Transverse colon (tissue), 4 donors: ENCODE results near the gene GRAP2. TPM values are rescaled to one million over a fixed set of nuclear protein-coding genes. Genes with fewer than 3 reads are reported as not detected.

Experiments
- DNase-seq: peaks from one replicate; pipeline ENCODE4 v3.0.0-alpha.2; 2019
- H3K27ac ChIP-seq, 4 donors: fragments of 200-600 bp; sonication (generic); 2 replicates each; pipeline ENCODE4 v1.5.1; 2016 to 2018; ENCODE audit warnings: inconsistent platforms in 4 of 4
- H3K27me3 ChIP-seq: fragments of 200-600 bp; sonication (generic); 2 replicates; pipeline ENCODE4 v1.5.1; 2017; ENCODE audit warnings: inconsistent platforms
- H3K36me3 ChIP-seq, 4 donors: fragments of 200-600 bp; sonication (generic); 2 replicates each; pipeline ENCODE4 v1.5.1; 2017 to 2019; ENCODE audit warnings: inconsistent platforms in 4 of 4
- H3K4me1 ChIP-seq, 4 donors: fragments of 200-600 bp; sonication (generic); 2 replicates each; pipeline ENCODE4 v1.5.1; 2017 to 2020; ENCODE audit warnings: inconsistent platforms in 4 of 4
- H3K4me3 ChIP-seq, 4 donors: fragments of 200-600 bp; sonication (generic); 1 replicate in 1 of 4; 2 replicates in 3 of 4; pipeline versions ENCODE4 v1.5.1 to v1.6.1; 2017 to 2019; ENCODE audit warnings: inconsistent platforms in 4 of 4
- H3K9me3 ChIP-seq, 2 donors: fragments of 200-600 bp; sonication (generic); 2 replicates each; pipeline ENCODE4 v1.5.1; 2017 to 2019; ENCODE audit warnings: inconsistent platforms in 2 of 2
- CTCF ChIP-seq, 5 experiments: fragments of 200-600 bp in 3 of 5; fragments of 450-650 bp in 2 of 5; sonication (generic) in 3 of 5; IDR thresholded peaks; 1 replicate in 2 of 5; 2 replicates in 3 of 5; pipeline ENCODE4 v1.5.1; 2016 to 2017; ENCODE audit warnings: antibody characterized with exemption in 5 of 5, inconsistent platforms in 3 of 5, mild to moderate bottlenecking in 2 of 5, moderate library complexity in 1 of 5
- EP300 ChIP-seq: sonication (generic); formaldehyde crosslinking; IDR thresholded peaks from one replicate; pipeline ENCODE4 v1.6.1; 2017; ENCODE audit warnings: antibody characterized with exemption, low read depth
- POLR2A ChIP-seq: fragments of 450-650 bp; IDR thresholded peaks from one replicate; pipeline ENCODE4 v1.6.1; 2016; ENCODE audit warnings: antibody characterized with exemption, mild to moderate bottlenecking, moderate library complexity
- POLR2AphosphoS5 ChIP-seq, 3 donors: sonication (generic); formaldehyde crosslinking; IDR thresholded peaks; one replicate each; pipeline ENCODE4 v1.6.1; 2016; ENCODE audit warnings: antibody characterized with exemption in 3 of 3
- WGBS, 2 donors: methylation state at CpG; one replicate each; pipeline ENCODE4 v1.1.5; 2018; ENCODE audit warnings: low coverage in 1 of 2; 5-methylcytosine and 5-hydroxymethylcytosine counted together
- in situ Hi-C, 4 donors: fragments of 200-750 bp; cut with MboI; loops; one replicate each; pipeline versions ENCODE4 v1.15.0 to v1.15.1; 2017; ENCODE audit warnings: low sequenced_read_pairs in 3 of 4, low pct_ligation_motif_present in 1 of 4, low pct_unique_long_range_greater_than_20kb in 1 of 4
- intact Hi-C: fragments of 100-400 bp; cut with DNase I; formaldehyde crosslinking; loops from one replicate; pipeline ENCODE4 v1.15.1; 2023; ENCODE audit warnings: low total_unique reads
- total RNA-seq, 4 donors: library from RNA; depleted of rRNA; stranded (reverse); fragments of >200 nt; gene quantifications; one replicate each; pipeline ENCODE4 v1.1.0, GENCODE V29; 2016

The GRAP2 gene
- total RNA-seq, 4 donors from 2014 or later, result 0.60 to 28.4 (median 4.9) TPM

- in situ Hi-C loops, result no loop called here
Observed at GRCh38 chr22:39953101-39953500, 52.2 kb downstream of the GRAP2 start.

GRCh38 chr22:39954584-39955055 is 53.7 kb downstream of the GRAP2 start:
- H3K27ac ChIP-seq, result peak overlapping the region in 1 of 4 donors; percentile 30
- peaks cover 4% of the 10 kb centered on the region for H3K27me3 ChIP-seq
- H3K4me1 ChIP-seq, result peaks cover 0 to 17% (median 0%) of the 10 kb centered on the region in 4 donors
- 81% methylated on average over 4 of the region's 4 CpGs; no CpG with 5 or more reads in 1 of the 2 donors for WGBS, 2 donors
- no peaks in the 10 kb centered on the region for H3K9me3 ChIP-seq
- no peak for DNase-seq
- no peak overlapping the region for H3K4me3 ChIP-seq
- intact Hi-C loops, result no loop called here
- no peaks in the 10 kb centered on the region for H3K36me3 ChIP-seq
- in situ Hi-C loops, result no loop called here
- TF ChIP-seq CTCF (IDR thresholded peaks at IDR 0.05), result no peak

More at GRCh38 chr22:39953101-39953500, 52.2 kb downstream of the GRAP2 start:
- Histone ChIP-seq H3K4me1 (peaks cover 0 to 13% (median 0%) of the 10 kb centered on the region in 4 donors), H3K9me3 (no peaks in the 10 kb centered on the region), H3K27ac (no peak overlapping the region), H3K36me3 (no peaks in the 10 kb centered on the region), H3K27me3 (peaks cover 4% of the 10 kb centered on the region), H3K4me3 (no peak overlapping the region)
- no peak for DNase-seq
- intact Hi-C loops, result no loop called here
- TF ChIP-seq POLR2A (no peak), EP300 (no peak), CTCF (IDR thresholded peaks at IDR 0.05) (no peak), POLR2AphosphoS5 (IDR thresholded peaks at IDR 0.05) (no peak)
- 100% methylated on average over 1 to 2 of the region's 2 CpGs for WGBS, 2 donors

GRCh38 chr22:39955675-39956074 is 54.8 kb downstream of the GRAP2 start:
- in situ Hi-C loops, result no loop called here
- WGBS, 2 donors, result 96 to 100% methylated on average over 2 of the region's 2 CpGs
- intact Hi-C loops, result no loop called here
- H3K4me1 ChIP-seq, result peaks cover 0 to 20% (median 0%) of the 10 kb centered on the region in 4 donors
- H3K9me3 ChIP-seq, result no peaks in the 10 kb centered on the region
- no peaks in the 10 kb centered on the region for H3K36me3 ChIP-seq
- no peak overlapping the region for H3K4me3 ChIP-seq
- peaks cover 4% of the 10 kb centered on the region for H3K27me3 ChIP-seq
- TF ChIP-seq CTCF (IDR thresholded peaks at IDR 0.05) (no peak), POLR2AphosphoS5 (IDR thresholded peaks at IDR 0.05) (no peak), POLR2A (no peak), EP300 (no peak)
- H3K27ac ChIP-seq, result no peak overlapping the region
- no peak for DNase-seq

GRCh38 chr22:39956932-39957664 is 56.2 kb downstream of the GRAP2 start:
- H3K4me1 ChIP-seq, result peaks cover 0 to 20% (median 0%) of the 10 kb centered on the region in 4 donors
- intact Hi-C loops, result no loop called here
- no peaks in the 10 kb centered on the region for H3K36me3 ChIP-seq
- H3K4me3 ChIP-seq, result no peak overlapping the region
- in situ Hi-C loops, result no loop called here
- no peak for DNase-seq
- H3K27ac ChIP-seq, result no peak overlapping the region
- H3K27me3 ChIP-seq, result peaks cover 4% of the 10 kb centered on the region
- 63 to 67% methylated on average over 3 to 9 of the region's 10 CpGs for WGBS, 2 donors
- no peaks in the 10 kb centered on the region for H3K9me3 ChIP-seq
- TF ChIP-seq CTCF (IDR thresholded peaks at IDR 0.05) (no peak), POLR2A (no peak), POLR2AphosphoS5 (IDR thresholded peaks at IDR 0.05) (no peak), EP300 (no peak)
